HG03280 (cell line): ENCODE data around the gene UVRAG.

ENCODE experiments used
- ATAC-seq: cut with Tn5 transposase; IDR thresholded peaks from one replicate; pipeline ENCODE4 v1.9.1; 2021; ENCODE audit warnings: mild to moderate bottlenecking, moderate library complexity; ENCODE audit not compliant: unreplicated experiment

UVRAG gene

DNA sequence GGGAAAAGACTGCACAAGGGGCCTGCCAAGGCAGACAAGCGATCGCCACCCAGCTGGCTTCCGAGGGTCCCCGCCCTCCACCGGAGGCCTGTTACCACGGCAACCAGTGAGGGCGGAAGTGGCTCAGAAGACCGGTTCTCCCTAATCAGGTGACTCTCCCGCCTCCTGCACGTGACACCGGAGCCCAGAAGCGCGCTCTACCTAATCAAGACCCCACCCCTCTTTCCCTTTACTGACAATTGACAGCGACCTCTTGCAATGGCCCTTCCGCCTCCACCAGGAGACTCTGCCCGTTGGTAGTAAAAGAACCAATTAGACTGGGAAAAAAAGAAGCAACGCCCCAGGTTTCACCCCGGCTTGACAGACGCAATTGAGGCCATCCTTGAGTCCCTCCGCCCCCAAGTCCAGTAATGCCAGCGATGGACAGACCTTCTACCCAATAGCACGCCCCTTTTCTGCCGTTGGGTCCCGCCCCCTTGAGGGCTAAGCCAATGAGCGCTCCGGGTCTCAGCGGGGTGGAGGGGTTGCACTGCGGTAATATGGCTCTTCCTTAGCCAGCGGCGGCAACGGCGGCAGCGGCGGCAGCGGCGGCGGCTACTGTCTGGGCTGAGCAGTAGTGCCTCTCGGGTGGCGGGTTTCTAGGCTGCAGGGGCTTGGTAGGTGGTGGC lies at the start of gene UVRAG:
Gene UVRAG (plus strand): TSS at position 534 of the 668 bp plus-strand sequence. CDS start 198 bp downstream, outside the sequence.
- ATAC-seq: peak; percentile 76

DNA sequence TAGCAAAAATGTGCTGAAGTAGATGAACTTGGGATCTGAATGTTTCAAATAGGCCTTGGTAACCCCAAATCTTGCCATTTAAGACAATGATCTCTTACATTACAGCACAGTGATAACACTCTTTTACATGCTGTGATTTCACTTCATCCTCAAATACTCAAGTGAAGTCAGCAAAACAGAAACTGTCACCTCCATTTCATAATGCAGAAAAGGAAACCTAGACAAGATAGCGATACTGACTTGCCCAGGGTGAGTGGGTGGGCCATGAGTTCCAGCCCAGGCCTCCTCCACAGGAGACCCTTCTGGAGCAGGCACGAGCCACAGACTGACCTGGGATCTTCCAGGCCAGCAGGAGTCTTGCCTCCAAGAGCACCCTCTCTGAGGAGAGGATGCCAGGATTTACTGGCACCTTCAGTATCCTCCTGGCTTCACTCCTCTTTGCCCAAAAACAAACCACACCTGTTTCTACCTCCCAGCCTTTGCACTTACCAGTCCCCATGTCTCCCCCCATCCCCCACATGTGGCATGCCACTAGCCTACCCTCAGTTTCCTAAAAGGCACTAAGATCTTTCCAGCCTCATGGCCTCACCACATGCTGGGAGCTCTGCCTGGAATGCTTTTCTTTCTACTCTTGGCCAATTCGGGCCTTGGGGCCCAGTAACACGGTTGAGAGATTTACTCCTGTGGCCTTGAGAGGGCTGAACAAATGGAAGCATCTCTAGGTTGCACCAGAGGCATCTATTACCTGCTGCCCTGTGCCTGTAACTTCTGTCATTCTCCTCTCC lies 48.4 kb upstream of the UVRAG start:
- ATAC-seq: no peak

DNA sequence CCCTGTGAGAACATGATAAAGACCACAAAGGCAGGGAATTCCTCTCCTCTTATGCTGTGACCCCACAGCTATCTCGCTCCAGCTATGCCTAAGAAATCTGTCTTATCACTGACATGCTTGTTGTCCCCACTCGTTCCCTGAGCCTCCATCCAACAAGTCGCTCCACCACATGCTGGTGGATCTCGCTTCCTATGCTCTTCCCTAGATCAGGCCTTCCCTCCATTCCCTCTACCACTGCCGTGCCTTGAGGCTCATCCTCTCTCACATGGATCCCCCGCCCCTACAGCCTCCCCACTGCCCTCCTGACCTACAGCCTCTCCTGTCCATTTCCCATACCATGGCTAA lies 47.8 kb upstream of the UVRAG start:
- ATAC-seq: no peak

DNA sequence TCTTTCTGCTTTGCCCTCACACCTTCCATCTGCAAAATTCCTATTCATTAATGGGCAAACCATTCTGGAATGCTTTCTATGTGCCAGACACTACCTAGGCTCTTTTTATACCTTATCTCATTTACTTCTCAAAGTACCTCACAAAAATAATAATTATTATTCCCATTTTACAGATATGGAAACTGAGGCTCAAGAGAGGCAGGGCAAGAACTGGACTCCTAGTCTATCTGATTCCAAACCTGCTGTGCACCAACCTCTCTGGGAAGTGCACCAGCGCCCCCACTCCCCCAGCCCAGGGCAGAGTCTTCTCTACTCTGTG lies 47.3 kb upstream of the UVRAG start:
- no peak for ATAC-seq

DNA sequence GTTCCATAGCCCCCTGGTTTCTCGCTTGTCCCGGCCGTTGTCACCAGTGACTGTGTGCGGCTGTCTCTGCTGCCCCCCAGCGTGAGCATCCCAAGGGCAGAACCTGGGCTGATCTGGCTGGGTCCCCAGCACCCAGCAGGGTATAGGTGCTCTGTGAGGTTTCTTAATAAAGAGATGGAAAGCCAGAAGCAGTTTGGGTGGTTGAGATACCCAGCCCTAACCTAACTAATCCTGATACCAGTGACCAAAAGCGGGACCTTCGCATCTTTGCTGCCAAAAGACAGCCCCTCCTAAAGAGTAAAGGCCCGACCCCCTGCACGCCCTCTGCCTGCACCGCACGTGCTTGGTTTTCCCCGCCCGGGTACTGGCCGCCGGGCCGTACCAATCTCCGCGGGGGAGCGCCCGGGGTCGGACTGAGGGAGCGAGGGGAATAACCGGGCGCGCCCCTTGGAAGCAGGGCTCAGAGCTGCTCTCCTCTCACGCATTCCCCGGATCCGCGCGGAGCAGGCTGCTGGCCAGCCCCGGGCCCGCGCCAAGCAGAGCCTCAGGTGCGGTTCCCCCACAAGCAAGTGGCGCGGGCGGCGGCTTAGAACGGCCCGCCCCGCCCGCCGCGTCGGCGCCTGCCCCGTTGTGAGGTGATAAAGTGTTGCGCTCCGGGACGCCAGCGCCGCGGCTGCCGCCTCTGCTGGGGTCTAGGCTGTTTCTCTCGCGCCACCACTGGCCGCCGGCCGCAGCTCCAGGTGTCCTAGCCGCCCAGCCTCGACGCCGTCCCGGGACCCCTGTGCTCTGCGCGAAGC lies 46.7 kb upstream of the UVRAG start, which contains the start of gene DGAT2:
Gene DGAT2 (plus strand): TSS at position 667 of the 797 bp plus-strand sequence. CDS start 214 bp downstream, outside the sequence.
- ATAC-seq: peak; percentile 74

DNA sequence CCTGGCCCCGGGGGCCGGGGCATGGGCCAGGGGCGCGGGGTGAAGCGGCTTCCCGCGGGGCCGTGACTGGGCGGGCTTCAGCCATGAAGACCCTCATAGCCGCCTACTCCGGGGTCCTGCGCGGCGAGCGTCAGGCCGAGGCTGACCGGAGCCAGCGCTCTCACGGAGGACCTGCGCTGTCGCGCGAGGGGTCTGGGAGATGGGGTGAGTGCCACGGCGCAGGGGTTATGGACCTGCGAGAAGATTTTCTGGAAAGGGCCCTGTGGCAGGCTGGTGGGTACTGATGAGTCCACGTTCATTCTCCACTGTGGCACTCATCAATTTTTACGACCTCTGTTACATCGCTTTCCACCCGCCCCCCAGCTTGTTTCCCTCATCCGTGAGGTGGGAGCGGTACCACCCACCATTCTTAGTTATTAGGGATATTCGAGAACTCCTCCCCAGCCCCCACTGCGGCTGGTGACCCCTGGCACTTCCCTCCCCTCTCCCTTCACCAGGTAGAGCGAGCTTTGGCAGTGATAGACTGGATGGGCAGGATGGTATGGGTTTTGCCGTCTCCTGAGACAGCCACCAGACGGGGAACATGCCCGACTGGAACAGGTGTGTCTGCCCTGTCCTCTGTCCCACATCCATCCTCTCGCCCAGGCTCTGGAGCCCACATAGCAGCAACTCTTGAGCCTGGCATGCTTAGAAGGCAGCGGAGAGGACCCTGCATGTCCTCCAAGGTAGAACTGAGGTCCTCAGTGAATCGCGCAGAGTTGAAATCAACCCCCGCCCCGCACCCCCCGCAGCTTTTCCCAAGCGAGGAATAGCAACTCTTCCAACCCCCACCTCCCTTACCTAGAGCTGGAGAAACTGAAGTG lies 45.9 kb upstream of the UVRAG start:
- peak; percentile 1 for ATAC-seq

DNA sequence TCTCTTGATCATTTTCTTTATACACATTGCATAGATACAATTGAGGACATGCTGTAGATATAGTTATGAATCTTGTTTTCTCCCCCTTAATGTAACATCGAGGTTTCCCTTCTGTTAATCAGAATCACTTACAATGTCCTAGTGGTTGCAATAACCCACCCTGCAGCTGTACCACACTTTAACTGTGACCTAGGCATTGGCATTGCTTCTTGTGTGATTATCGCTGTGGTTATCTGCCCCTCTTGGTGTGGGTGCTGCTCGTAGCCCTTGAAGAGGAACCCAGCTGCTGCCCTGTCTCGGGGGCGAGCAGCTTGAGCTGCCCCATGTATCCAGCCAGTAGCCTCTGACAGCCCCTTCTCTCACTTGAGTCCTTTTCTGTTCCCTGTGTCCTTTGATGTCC lies 44.9 kb upstream of the UVRAG start:
- ATAC-seq: no peak

DNA sequence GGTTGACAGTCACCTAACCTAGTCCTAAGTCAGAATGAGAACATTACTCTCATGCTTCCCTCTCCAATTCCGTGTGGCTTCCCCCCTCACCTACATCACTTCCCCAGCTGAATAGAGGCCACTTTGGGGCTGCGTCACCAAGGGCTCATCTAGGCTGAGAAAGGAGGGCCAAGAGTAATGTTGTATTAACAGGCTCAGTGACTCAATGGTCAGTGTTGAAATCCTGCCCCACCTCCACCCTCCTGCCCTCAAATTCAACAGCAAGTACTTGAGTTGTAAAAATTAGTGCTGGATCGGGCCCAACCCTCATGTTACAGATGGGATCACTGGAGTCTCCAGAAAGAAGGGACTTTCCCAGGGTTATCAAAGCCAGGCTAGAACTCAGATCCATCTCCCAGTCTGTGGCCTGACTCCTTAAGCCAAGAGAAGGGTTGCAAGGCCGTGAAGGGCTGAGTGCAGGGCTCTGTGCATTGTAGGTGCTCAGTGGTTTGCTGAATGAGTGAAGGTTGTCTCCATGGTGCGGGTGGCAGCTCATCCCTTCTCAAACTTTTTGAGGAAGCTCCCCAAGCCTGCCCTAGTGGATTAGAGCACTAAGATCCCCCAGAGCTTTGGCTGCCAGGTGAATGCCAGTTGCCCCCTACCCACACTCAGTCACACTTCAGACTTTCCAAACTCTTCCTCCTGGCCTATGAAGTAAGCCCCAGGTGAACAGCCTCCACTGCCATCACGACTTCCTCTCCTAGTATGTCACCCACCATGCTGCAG lies 43.2 kb upstream of the UVRAG start:
- no peak for ATAC-seq

DNA sequence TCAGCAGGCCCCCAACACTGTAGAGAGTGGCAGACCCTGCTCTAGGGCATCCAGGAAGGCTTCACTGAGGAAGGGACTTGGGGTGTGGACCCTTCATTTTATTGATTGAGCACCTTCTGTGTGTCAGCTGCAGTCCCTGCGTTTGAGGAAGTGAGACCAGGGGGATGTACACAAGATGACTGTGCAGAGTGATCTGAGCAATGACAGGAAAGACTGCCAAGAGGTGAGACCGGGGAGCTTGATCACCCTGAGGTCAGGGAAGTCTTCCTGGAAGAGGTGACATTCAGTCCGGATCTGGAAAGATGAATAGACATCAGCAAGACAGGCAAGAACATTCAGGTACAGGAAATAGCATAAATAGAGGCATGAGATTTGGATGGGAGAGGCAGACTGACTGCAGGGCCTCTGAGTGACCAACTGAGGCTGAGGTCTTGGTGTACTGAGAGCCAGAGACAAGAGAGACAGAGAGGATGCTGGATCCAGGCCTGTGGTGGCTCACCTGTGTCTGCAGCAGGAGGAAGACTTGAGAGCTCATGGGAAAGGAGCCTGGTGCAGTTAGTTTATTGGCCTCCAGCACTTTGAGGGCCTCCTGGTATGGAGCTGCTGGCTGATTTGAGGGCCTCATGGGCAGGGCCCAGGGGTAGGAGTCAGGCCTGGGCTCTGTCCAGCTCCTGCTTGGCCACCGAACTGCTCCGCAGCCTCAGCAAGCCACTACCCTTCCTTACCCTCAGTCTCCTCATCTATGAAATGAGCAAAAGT lies 41.2 kb upstream of the UVRAG start:
- peak; percentile 80 for ATAC-seq

DNA sequence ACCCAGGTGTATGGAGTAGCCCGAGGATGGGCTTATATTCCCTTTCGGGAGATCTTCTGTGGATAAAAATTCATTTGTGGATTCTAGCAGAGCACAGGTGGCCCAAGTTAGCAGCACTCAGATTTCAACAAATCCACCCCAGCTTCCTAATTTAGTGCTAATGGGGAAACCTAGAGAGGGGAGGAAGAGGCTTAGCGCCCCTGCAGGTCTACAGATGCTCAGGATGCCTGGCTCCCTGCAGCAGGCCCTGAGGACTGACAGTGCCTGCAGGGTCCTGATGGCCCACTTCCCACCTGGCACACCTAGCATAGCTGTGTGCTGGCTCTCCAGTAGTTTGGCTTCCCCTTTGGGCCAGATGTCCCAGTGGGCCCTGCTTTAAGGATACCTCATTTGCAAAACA lies 40.0 kb upstream of the UVRAG start:
- ATAC-seq: no peak

DNA sequence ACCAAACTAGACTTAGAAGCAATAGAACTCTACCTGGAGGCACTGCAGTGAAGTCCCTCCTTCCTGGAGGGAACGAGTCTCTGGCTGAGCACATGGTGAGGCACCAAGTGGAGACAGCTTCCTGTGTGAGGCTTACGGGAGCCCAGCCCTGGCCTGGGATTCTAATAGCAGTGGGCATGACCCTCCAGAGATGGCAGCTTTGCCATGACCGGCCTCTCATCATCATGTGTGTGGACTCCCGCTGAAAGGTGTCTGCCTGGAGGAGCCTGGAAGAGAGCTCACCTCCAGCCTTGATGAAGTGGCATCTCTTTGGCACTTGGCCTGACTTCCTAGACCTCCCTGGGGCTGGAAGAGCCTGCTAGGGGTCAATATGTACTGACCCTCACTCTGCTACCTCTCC lies 38.5 kb upstream of the UVRAG start:
- no peak for ATAC-seq

DNA sequence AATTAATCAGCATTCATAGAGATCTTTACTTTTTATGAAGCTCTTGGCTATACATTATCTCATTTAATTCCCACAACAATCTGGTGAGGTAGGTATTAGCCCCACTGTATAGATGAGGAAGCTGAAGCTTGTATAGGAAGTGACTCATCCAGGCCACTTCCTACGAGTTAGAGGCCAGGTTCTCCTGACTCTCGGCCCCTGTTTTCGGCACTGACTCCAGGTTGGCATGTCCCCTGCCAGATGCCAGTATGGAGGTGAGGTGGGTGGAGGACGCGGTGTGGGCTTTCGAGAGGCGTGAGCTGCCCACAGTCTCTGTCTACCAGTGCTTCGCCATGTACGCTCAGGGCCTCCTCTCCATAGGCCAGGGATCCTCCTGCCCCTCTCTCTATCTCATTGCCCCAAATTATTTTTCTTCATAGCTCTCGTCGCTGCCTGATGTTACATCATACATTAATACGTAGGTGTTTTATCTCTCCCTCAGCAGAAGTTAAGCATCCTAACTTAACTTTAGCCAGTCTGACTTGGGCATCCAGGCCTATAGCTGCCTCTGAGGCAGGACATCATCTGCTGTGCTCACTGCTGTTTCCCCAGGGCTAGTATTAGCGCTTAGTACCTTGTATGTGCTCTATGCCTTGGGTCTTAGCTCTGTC lies 37.4 kb upstream of the UVRAG start:
- ATAC-seq: no peak

DNA sequence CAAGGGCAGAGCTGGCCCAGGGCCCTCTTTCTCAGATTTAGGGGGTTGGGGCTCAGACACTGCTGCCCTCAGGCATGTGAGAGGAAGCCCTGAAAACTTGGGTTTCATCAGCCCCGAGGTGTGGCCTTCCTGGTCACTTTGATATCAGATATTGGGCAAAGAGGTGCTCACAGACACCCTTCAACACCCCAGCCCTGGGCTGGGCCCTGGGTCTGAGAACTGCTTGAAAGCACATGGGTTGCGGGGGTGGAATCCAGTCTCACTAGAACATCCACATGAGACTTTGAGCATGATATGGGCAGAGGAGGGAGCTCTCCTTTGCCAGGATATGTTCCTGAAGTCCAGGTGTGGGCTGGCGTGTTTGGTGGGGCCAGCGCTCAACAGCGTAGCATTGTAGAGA lies 36.0 kb upstream of the UVRAG start:
- ATAC-seq: no peak

DNA sequence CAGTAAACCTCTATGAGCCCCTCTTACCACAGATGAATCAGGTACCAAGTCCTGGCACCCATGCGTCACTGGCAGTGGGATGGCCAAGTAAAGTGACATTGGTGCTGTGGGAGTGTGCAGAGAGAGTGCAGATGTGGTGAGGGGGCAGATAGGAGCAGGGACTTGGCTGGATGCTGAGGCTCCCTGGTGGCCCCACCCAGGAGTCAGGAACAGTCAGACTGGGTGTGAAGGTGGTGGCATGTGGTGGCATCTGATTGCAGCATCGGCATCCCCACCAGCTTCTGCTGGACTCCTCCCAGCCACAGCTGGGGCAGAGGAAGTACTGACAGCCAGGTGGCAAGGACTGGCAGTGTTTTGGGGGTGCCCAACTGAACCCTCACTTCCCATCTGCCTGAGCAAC lies 35.0 kb upstream of the UVRAG start:
- no peak for ATAC-seq

DNA sequence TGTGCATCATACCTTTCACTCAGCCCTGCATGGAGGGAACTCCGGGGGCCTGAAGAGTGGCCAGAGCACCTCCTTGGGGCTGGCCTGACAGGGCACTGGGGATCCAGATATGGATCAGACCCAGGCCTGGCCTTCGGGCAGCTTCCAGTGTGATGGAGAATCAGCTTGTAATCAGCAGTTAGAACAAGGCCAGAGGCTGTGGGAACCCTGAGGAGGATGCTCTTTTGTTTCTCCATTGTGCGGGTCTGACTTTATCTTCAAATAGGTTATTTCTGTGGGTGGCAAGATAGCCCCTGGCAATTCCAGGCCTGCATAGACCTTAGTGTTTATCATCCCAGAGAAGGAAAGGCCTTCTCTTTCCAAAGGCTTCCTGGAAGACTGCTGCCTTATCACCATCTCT lies 34.1 kb upstream of the UVRAG start:
- ATAC-seq: no peak

DNA sequence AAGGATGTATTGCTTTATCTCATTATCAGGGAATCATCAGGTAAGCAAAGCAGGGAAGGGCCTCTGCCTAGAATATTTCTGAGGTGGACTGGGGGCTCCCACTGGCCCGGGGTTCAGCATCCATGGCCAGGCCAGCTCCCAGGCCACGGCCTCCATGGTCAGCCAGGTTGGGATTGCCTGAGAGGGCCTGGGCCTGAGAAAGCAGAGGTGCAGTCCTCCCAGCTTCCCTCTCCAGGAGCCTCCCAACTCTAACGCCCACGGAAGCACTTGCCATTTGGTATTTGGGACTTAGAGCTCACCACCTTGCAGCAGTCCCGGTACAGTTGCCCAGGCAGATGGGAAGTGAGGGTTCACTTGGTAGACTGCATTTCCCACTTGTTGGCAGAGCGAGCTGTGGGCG lies 33.7 kb upstream of the UVRAG start:
- ATAC-seq: no peak

DNA sequence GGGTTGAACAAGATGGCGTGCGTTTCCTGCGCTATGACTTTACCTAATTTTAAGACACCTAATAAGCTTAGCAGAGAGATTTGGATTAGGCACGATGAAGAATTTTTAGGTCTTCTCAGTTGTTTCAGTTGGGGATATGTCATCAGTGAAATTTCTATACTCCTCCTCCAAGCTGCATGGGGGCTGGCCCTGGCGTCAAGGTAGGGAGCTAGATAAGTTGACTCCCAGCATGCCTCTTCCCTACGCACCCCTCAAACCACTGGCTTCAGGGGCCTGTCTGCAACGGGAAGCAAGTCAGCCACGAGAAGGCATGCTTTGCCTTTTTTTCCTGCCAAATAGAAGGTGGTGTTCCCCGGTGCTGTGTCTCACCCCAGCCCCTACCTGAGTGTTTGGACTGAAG lies 33.2 kb upstream of the UVRAG start:
- no peak for ATAC-seq

DNA sequence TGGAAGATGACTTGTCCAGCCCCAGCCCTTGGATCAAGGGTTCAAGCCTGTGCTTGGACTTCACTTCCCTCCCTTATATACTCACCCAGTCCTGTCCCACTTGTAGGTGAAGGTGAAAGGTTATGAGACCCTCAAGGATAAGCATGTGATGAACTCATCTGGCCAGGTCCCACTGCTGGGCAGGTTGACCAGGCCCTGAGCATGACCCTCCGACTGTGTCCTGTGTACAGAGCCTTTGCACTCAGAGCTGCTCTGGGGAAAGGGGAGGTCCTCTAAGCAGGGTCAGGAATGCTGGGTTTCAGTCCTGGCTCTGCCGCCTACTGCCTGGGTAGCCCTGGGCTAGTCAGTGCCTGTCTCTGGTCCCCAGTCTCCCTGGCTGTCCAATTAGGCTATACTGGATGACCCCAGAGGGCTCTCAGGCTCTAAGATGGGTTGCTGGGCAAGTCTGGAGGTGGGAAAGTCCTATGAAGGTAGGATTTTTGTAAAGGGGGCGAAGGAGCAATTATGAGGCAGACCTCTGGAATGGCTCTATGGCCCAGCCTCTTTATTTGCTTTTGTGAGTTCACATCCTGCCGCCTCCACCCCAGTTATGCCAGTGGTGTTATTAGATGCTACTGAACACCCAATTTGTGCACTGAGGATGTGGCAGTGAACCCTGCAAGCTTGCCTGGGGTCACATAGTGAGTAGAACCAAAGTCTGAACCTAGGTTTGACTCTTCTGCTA lies 32.3 kb upstream of the UVRAG start:
- no peak for ATAC-seq
